ENCODE data around the gene OPCML. TPM values are rescaled to one million over a fixed set of nuclear protein-coding genes. Genes with fewer than 3 reads are reported as not detected.

The OPCML gene
- polyA plus RNA-seq, 1 donor (not counting 4 experiments of a cell fraction or from before 2014, with no cell fraction given), result 0.04 TPM

DNA sequence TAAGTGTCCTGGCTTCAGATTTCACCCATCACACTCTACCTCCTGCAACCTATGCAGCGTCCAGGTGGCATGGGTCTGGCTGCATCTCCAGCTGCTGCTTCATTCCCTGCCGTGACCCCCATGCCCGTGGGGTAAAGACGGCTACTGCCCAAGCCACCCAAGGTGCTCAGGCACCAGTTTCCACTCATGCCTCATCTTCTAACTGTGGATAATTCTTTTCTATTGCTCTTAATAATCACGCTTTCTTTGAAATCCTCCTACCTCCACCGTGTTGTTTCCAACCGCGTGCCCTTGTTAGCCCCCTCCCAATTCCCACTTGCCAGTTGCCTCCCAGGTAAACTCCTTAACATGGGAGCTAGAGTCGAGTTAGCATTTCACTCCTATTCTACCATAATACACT, 738.5 kb downstream of the OPCML start:
- dilution Hi-C loops (cut with MboI; ENCODE audit: extremely low pct_ligation_motif_present, low sequenced_read_pairs), result no loop called here
- FAIRE-seq, result no peak

GRCh38 chr11:132792341-132793140, 739.8 kb downstream of the OPCML start:
- Histone ChIP-seq H3K4me3 (ENCODE audit: control insufficient read depth in 2 of 3, extremely low read depth in 1 of 3, insufficient read depth in 2 of 3, low read depth in 1 of 3, low read length in 3 of 3) (no peak overlapping the region), H3K9ac (ENCODE audit: control insufficient read depth, extremely low read depth, insufficient read depth, low read length) (no peak overlapping the region), H3K27ac (ENCODE audit: control insufficient read depth, insufficient read depth, low read length) (no peak overlapping the region), H3K9me1 (ENCODE audit: control insufficient read depth, extremely low read depth, insufficient read depth, low read length) (no peaks in the 10 kb centered on the region), H3K9me3 (ENCODE audit: control insufficient read depth, low read depth, low read length) (no peaks in the 10 kb centered on the region), H2AFZ (ENCODE audit: control insufficient read depth, low read length) (no peak overlapping the region), H3K79me2 (ENCODE audit: control insufficient read depth, insufficient read depth, low read length) (no peaks in the 10 kb centered on the region), H3K4me2 (ENCODE audit: control insufficient read depth, extremely low read depth, insufficient read depth, low read depth, low read length) (no peak overlapping the region), H4K20me1 (ENCODE audit: control insufficient read depth, extremely low read depth, insufficient read depth, low read length) (no peaks in the 10 kb centered on the region), H3K4me1 (ENCODE audit: control insufficient read depth, extremely low read depth, insufficient read depth, low read length) (no peaks in the 10 kb centered on the region), H3K27me3 (ENCODE audit: control insufficient read depth, extremely low read depth, insufficient read depth, low read length) (no peaks in the 10 kb centered on the region), H3K36me3 (ENCODE audit: control insufficient read depth in 2 of 2, extremely low read depth in 1 of 2, insufficient read depth in 2 of 2, low read length in 2 of 2) (no peaks in the 10 kb centered on the region)
- TF ChIP-seq, protein P1, sequence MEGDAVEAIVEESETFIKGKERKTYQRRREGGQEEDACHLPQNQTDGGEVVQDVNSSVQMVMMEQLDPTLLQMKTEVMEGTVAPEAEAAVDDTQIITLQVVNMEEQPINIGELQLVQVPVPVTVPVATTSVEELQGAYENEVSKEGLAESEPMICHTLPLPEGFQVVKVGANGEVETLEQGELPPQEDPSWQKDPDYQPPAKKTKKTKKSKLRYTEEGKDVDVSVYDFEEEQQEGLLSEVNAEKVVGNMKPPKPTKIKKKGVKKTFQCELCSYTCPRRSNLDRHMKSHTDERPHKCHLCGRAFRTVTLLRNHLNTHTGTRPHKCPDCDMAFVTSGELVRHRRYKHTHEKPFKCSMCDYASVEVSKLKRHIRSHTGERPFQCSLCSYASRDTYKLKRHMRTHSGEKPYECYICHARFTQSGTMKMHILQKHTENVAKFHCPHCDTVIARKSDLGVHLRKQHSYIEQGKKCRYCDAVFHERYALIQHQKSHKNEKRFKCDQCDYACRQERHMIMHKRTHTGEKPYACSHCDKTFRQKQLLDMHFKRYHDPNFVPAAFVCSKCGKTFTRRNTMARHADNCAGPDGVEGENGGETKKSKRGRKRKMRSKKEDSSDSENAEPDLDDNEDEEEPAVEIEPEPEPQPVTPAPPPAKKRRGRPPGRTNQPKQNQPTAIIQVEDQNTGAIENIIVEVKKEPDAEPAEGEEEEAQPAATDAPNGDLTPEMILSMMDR (optimal IDR thresholded peaks at IDR 0.05 in 1 of 3, IDR thresholded peaks at IDR 0.05 in 1 of 3, conservative IDR thresholded peaks at IDR 0.05 in 1 of 3; ENCODE audit: extremely low read depth in 1 of 3, insufficient read depth in 2 of 3, low read length in 3 of 3), result no peak
- no peak for TF ChIP-seq EZH2 (IDR thresholded peaks at IDR 0.05; ENCODE audit: low read length)
- DNase-seq (ENCODE audit: low read depth, low spot score) (no peak), FAIRE-seq (no peak)
- dilution Hi-C loops (cut with MboI; ENCODE audit: extremely low pct_ligation_motif_present, low sequenced_read_pairs), result no loop called here

More for the DNA sequence above, 738.5 kb downstream of the OPCML start:
- H3K27me3 ChIP-seq (ENCODE audit: control insufficient read depth, extremely low read depth, insufficient read depth, low read length), result no peaks in the 10 kb centered on the region
- TF ChIP-seq, protein P1 (optimal IDR thresholded peaks at IDR 0.05 in 1 of 3, IDR thresholded peaks at IDR 0.05 in 1 of 3, conservative IDR thresholded peaks at IDR 0.05 in 1 of 3; ENCODE audit: extremely low read depth in 1 of 3, insufficient read depth in 2 of 3, low read length in 3 of 3), result no peak
- TF ChIP-seq EZH2 (IDR thresholded peaks at IDR 0.05; ENCODE audit: low read length), result no peak
- no peak overlapping the region for H3K9ac ChIP-seq (ENCODE audit: control insufficient read depth, extremely low read depth, insufficient read depth, low read length)
- H3K4me3 ChIP-seq (ENCODE audit: control insufficient read depth in 2 of 3, extremely low read depth in 1 of 3, insufficient read depth in 2 of 3, low read depth in 1 of 3, low read length in 3 of 3), result no peak overlapping the region
- no peak overlapping the region for H3K27ac ChIP-seq (ENCODE audit: control insufficient read depth, insufficient read depth, low read length)
- no peaks in the 10 kb centered on the region for H3K4me1 ChIP-seq (ENCODE audit: control insufficient read depth, extremely low read depth, insufficient read depth, low read length)
- no peak overlapping the region for H3K4me2 ChIP-seq (ENCODE audit: control insufficient read depth, extremely low read depth, insufficient read depth, low read depth, low read length)
- no peaks in the 10 kb centered on the region for H3K9me1 ChIP-seq (ENCODE audit: control insufficient read depth, extremely low read depth, insufficient read depth, low read length)
- H4K20me1 ChIP-seq (ENCODE audit: control insufficient read depth, extremely low read depth, insufficient read depth, low read length), result no peaks in the 10 kb centered on the region
- no peaks in the 10 kb centered on the region for H3K9me3 ChIP-seq (ENCODE audit: control insufficient read depth, low read depth, low read length)
- H3K79me2 ChIP-seq (ENCODE audit: control insufficient read depth, insufficient read depth, low read length), result no peaks in the 10 kb centered on the region
- DNase-seq (ENCODE audit: low read depth, low spot score), result no peak
- no peak overlapping the region for H2AFZ ChIP-seq (ENCODE audit: control insufficient read depth, low read length)
- H3K36me3 ChIP-seq (ENCODE audit: control insufficient read depth in 2 of 2, extremely low read depth in 1 of 2, insufficient read depth in 2 of 2, low read length in 2 of 2), result no peaks in the 10 kb centered on the region

Data from keratinocyte (primary cell).